HepG2 (cell line): ENCODE measurements around the gene SNRNP27. TPM values are rescaled to one million over a fixed set of nuclear protein-coding genes. Genes with fewer than 3 reads are reported as not detected.
A peak's percentile ranks its signal among the peaks of the same experiment; 100 is the strongest.

ENCODE experiments used
- AHR ChIP-seq: IDR thresholded peaks from 2 replicates; pipeline ENCODE4 v1.6.1; 2018; ENCODE audit warnings: missing genetic modification reagents, missing compliant biosample characterization
- AKAP8 ChIP-seq: sonication (generic); formaldehyde crosslinking; IDR thresholded peaks from 2 replicates; pipeline ENCODE4 v1.5.1; 2020; ENCODE audit warnings: mild to moderate bottlenecking, missing genetic modification reagents
- BCLAF1 ChIP-seq: fragments of 450-650 bp; IDR thresholded peaks from 2 replicates; pipeline ENCODE4 v1.6.1; 2017; ENCODE audit warnings: mild to moderate bottlenecking
- EHMT2 ChIP-seq: fragments of 200-600 bp; sonication (generic); IDR thresholded peaks from 2 replicates; pipeline ENCODE4 v1.7.0; 2017; ENCODE audit warnings: antibody characterized with exemption, low read depth, low read length, borderline replicate concordance
- FOSL2 ChIP-seq: sonication (generic); formaldehyde crosslinking; IDR thresholded peaks from 2 replicates; pipeline ENCODE4 v1.4.0; 2020; ENCODE audit warnings: missing genetic modification reagents
- FOXA3 ChIP-seq: IDR thresholded peaks from 2 replicates; pipeline ENCODE4 v1.6.1; 2016; ENCODE audit warnings: missing genetic modification reagents, missing compliant biosample characterization
- IRF9 ChIP-seq: sonication (generic); formaldehyde crosslinking; IDR thresholded peaks from 2 replicates; pipeline ENCODE4 v1.8.0; 2022; ENCODE audit warnings: missing genetic modification reagents, mild to moderate bottlenecking, borderline replicate concordance
- NPAS2 ChIP-seq: sonication (generic); formaldehyde crosslinking; IDR thresholded peaks from 2 replicates; pipeline ENCODE4 v1.8.0; 2022; ENCODE audit warnings: mild to moderate bottlenecking, missing genetic modification reagents, borderline replicate concordance
- PPARG ChIP-seq: conservative IDR thresholded peaks from 2 replicates; pipeline ENCODE4 v1.6.1; 2016; ENCODE audit warnings: missing biosample characterization, missing genetic modification reagents
- PREB ChIP-seq: sonication (generic); formaldehyde crosslinking; IDR thresholded peaks from 2 replicates; pipeline ENCODE4 v1.4.0; 2020; ENCODE audit warnings: missing genetic modification reagents
- SP4 ChIP-seq: sonication (generic); formaldehyde crosslinking; IDR thresholded peaks from 2 replicates; pipeline ENCODE4 v1.8.1; 2023; ENCODE audit warnings: mild to moderate bottlenecking, missing genetic modification reagents
- SP5 ChIP-seq: IDR thresholded peaks from 2 replicates; pipeline ENCODE4 v1.6.1; 2016; ENCODE audit warnings: low read depth, borderline replicate concordance
- SRY ChIP-seq: sonication (generic); formaldehyde crosslinking; IDR thresholded peaks from 2 replicates; pipeline ENCODE4 v1.8.0; 2022; ENCODE audit warnings: mild to moderate bottlenecking, missing genetic modification reagents
- ZNF292 ChIP-seq: sonication (generic); formaldehyde crosslinking; IDR thresholded peaks from 2 replicates; pipeline ENCODE4 v1.8.1; 2022; ENCODE audit warnings: mild to moderate bottlenecking, low read depth, missing genetic modification reagents, borderline replicate concordance
- ZNF331 ChIP-seq: sonication (generic); formaldehyde crosslinking; IDR thresholded peaks from 2 replicates; pipeline ENCODE4 v1.4.0; 2020; ENCODE audit warnings: missing genetic modification reagents
- ZNF567 ChIP-seq: sonication (generic); formaldehyde crosslinking; IDR thresholded peaks from 2 replicates; pipeline ENCODE4 v1.8.1; 2023; ENCODE audit warnings: mild to moderate bottlenecking, missing genetic modification reagents, borderline replicate concordance
- ZNF574 ChIP-seq: sonication (generic); formaldehyde crosslinking; IDR thresholded peaks from 2 replicates; pipeline ENCODE4 v1.4.0; 2020; ENCODE audit warnings: missing genetic modification reagents
- polyA plus RNA-seq, 8 experiments: library from polyadenylated mRNA; depleted of rRNA in 3 of 8; stranded (reverse) in 7 of 8; unstranded in 1 of 8; fragments of >200 nt; fragmentation: Illumina TruSeq in 4 of 8; extraction: Trizol in 4 of 8; gene quantifications; 2 replicates each; pipeline versions ENCODE4 v1.2.1 to v1.2.3, GENCODE V29; 2011 to 2016; ENCODE audit warnings: low read depth in 4 of 8, missing spikeins in 1 of 8, mixed read lengths in 1 of 8; ENCODE audit not compliant: insufficient read depth in 1 of 8
- total RNA-seq, 5 experiments: library from RNA; depleted of rRNA; stranded (reverse); fragments of >200 nt; fragmentation: Illumina TruSeq; extraction: Trizol; gene quantifications; 2 replicates each; pipeline ENCODE4 v1.2.3, GENCODE V29; 2016; ENCODE audit warnings: low read depth in 1 of 5

The SNRNP27 gene
- total and polyA plus RNA-seq, 2 of the 13 experiments (the other 11 are each of a cell fraction or from before 2014, with no cell fraction given): 49.8 to 54.6 TPM

DNA sequence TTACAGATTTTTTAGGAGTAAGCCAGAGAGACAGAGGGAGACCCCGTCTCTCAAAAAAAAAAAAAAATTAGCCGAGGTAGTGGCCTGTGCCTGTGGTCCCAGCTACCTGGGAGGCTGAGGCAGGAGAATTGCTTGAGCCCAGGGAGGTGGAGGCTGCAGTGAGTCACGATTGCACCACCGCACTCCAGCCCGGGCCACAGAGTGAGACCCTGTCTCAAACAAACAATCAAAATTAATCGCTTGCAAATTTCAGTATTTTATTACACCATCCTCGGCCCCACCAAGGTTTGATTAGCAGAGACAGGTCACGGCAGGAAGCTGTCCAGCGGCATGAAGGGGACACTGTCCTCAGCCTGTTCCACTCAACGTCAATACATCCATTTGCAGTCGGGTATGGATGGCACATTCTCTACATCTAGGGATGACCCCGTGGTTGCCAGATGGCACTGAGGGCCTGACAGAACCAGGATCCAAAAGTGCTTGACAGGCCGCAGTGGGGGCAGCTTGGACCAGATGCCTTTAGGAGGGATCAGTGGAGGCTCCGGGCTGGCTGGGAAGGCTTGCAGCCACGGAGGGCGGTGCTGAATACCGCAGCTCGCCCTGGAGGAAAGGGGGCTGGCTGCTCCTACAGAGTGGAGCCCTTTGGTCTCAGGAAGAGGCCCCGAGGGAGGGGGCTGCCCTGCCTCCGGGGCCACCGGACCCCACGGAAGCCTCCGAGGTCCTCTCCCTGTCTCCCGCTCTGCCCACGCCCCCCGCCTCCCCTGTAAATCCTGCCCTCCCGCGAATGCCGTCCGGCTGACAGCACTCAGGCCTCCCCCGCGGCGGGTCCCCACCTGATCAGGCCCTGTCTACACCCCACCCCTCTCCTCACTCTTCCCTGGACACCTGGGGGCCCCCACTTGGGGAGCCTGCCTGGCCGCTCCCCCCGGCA lies 54.5 kb downstream of the SNRNP27 start (continued):
- TF ChIP-seq PREB (CRISPR knock-in tag) (no peak), ZNF292 (peak; percentile 42), PPARG (CRISPR knock-in tag) (no peak), SRY (CRISPR knock-in tag) (no peak), IRF9 (peak; percentile 28; the same call in 1 of the 2 replicates), ZNF331 (0 out of 2 replicates have a peak, but pooled peaks have one; percentile 4), FOXA3 (0 out of 2 replicates have a peak, but pooled peaks have one; percentile 13), SP4 (CRISPR knock-in tag) (peak; percentile 48; the same call in 1 of the 2 replicates), EHMT2 (no peak), ZNF567 (CRISPR knock-in tag) (peak; percentile 14; the same call in 1 of the 2 replicates), AKAP8 (CRISPR knock-in tag) (peak; percentile 69; the same call in 1 of the 2 replicates), AHR (CRISPR knock-in tag) (0 out of 2 replicates have a peak, but pooled peaks have one; percentile 34), NPAS2 (CRISPR knock-in tag) (no peak), BCLAF1 (no peak), ZNF574 (CRISPR knock-in tag) (no peak), SP5 (no peak), FOSL2 (CRISPR knock-in tag) (peak; percentile 89)
